Fibroblast of skin of back (primary cell): ENCODE measurements around the gene POLR3K.
"Not testable (repeated sequence)": the region's sequence is repeated elsewhere in the genome, so short reads cannot be mapped to it uniquely, and the experiment has no call there.

Experiments
- DNase-seq: peaks from one replicate; pipeline ENCODE4 v3.0.0-alpha.2; 2013

Gene POLR3K

DNA sequence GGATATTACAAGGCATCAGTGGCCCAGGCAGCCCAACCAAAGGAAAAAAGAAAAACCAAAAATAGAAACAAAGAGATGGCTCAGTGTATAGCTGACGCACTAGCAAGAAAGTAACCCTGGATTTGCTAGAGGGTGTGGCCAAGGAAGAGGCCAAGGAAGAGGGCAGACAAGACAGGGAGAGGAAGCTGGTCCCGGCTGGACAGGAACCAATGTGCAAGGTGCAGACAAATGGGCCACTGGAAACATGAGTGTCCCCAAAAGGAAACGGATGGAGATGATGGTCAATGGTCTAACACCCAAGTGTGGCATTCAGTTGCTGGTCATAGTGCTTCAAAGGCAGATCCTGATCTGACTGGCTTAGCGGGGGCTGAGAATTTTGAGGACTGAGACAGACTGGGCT, 10.7 kb downstream of the POLR3K start:
- DNase-seq: no peak

DNA sequence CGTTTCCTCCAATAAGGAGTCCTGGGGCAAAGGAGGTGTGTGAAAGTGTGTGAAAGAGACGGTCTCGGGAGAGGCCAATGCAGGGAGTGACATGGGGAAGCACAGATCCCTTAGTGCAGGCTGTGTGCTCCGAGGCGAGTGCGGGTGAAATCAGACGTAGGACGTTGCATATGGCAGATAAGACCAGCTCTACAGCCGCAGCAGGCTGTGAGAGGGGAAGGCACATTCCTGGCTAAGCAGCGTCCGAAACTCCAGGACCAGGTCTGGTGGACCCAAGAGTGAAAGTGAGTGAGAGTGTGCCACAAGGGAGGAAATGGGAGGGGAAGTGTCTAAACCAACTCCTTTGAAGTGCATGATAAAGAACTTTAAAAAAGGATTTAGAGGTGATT, 11.3 kb downstream of the POLR3K start:
- no peak for DNase-seq

- no peak for DNase-seq
Observed at GRCh38 chr16:41439-42068, 11.9 kb downstream of the POLR3K start.

GRCh38 chr16:38941-39892, 14.2 kb downstream of the POLR3K start:
- DNase-seq: no peak

GRCh38 chr16:38206-38605, 15.2 kb downstream of the POLR3K start:
- not testable (repeated sequence) for DNase-seq

DNA sequence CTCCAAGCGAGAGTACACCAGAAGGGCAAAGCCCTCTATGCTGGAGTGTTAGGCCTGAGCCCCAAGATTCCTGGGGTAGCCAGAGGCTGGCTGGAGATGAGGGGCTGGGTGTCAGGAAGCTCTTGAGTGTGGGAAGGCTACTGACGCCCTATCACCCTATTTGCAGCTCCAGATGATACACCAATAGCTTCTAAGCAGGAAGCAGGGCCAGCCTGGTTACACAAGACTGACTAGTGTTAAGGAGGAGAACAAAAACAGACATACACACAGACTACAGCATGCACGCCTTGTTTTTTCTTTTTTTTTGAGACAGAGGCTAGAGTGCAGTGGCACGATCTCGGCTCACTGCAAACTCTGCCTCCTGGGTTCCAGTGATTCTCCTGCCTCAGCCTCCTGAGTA, 15.9 kb downstream of the POLR3K start:
- no peak for DNase-seq

- DNase-seq: no peak
Observed at GRCh38 chr16:36336-36984, 16.9 kb downstream of the POLR3K start.

DNA sequence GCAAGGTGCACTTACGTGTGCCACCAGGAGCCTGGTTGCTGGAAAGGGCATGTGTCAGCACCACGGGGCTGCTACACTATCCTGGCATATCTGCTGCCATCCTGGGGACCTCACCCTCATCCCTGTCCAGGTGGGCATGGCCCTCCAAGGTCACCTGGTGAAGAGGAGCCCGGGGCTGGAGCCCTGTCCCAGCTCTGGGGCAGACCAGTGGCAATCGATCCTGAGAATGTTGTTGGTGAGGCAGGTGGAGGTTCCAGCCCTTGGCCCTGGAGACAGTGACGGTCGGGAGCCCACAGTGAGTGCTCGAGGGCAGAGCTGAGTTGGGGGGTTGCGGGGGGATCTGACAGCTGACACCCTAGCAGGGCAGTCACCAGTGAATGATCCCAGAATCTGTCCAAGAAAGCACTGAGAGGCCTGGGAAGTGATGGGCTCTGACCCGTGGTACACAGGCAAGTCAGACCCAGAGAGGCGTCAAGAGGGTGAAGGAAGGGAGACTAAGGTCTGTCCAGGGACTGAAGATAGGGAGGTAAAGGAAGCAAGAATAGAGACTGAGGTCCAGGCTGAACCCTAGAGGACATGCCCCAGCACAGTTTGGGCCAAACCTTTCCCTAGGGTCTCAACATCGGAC, 17.6 kb downstream of the POLR3K start:
- no peak for DNase-seq

DNA sequence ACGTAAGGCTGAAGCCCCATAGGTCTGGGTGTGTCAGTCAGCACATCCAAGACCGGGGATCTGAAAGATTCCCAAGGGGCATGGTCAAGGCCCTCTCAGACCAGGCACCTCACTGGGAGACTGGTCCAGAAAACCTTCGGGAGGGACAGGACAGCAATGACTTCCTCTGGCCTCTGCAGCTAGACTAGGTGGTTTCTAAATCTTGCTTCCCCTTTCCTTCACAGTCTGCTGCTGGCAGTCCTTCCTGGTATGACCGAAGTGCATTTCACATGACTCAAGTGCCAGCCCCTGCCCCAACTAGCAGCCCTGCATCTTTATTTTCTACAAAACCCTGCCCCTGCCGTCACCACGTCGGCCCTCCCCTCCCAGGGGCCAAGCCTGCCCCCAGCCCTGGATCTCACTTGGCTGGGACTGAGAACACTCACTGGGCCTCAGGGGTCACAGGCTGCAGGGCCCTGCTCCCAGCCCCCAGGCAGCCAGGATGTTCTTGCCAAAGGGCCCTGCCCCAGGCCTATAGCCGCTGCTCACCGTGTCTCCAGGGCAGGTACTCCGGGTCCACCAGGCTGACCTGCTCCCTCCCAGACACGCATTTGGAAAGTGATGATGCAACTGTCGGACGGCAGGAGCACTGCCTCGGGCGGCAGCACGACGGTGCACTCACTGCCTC, 18.3 kb downstream of the POLR3K start:
- DNase-seq: no peak

DNA sequence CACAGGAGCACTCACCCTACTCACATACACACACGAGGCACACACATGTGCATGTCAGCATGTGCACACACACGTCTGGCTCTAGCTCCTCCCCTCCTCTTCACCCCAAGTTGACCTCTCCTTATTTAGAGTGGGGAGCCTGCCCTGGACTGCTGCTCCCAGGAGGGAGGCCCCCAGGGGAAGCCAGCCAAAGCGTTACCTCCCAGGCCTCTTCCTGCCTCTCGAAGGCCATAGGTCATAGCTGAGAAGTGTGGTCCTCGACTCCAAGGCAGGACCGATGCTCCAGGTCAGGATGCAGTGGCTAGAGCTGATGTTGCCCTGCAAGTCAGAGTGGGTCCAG, 18.8 kb downstream of the POLR3K start:
- no peak for DNase-seq

DNA sequence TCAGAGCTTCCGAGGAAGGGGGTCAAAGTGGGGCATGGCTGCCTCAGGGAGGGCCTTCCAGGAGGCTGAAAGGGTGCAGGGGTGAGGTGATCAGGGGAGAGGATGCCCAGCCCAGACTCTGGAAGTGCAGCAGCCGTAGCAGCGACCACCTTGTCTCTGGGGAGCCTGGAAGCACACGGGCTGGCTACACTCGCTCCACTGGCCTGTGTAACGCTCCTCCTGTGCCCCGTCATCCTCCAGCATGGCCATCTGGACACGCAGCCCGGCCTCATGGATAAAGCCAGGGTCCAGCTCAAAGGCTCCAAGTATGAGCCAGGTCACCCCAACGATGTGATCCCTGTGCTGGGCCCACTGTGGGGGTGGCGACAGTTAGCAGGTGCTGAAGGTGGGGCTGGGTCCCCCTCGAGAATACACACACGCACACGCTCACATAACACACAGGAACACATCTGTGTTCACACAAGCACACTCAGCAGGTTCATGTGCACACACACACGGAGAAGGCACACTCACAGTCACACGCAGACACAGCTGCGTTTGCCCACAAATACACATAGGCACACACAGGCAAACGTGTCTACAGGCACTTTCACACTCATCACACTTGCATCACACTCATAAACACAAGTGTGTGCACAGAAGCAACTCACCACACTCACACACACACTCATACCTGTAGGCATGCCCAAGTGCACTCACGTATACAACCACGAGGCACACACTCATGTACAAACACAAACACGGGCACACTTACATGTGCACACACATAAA, 19.3 kb downstream of the POLR3K start:
- DNase-seq: no peak

DNA sequence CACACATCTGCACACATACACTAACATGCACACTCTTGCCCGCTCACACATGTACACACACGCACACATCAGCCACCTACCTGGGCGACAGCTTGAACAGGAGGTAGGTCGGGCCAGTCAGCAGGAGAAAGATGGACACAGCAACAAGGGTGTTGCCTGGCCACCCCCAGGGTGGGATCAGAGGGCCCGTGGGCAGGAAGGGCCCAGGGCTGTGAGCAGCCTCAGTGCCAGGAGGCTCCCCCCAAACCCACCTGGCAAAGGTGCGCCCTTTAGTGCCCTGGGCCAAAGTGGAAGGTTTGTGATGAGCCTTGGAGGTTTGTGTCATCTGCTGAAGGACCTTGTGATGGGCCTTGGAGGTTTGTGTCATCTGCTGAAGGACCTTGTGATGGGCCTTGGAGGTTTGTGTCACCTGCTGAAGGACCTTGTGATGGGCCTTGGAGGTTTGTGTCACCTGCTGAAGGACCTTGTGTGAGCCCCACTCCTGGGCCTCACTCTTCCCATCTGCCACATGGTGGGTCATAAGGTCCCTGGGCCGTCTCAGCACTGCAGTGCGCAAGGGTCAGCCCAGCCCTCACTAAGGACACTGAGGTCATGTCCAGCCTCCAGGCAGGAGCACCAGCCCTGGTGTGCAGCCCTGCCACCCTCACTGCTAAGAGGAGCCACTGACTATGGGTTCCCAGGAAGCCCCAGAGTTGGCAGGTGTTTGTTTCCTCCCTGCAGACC, 20.1 kb downstream of the POLR3K start:
- DNase-seq: not testable (repeated sequence)

DNA sequence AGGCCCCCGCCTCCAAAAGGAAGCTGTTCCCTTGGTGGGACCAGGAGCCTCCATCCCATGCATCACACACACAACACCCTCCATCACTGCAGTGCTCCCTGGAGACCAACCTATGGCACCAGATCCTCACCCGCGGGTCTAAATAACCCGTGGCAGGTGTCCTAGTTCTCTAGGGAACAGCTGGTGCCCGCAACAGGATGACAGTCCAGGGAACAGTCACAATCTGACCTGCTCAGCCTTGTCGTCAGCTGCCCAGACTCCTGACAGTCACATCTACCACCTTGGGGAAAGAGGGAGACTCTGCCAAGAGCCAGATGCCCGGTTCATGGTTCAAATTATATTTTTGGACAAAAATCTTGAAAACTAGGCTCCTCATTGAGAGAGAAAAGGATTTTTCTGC, 22.8 kb downstream of the POLR3K start:
- DNase-seq: not testable (repeated sequence)

DNA sequence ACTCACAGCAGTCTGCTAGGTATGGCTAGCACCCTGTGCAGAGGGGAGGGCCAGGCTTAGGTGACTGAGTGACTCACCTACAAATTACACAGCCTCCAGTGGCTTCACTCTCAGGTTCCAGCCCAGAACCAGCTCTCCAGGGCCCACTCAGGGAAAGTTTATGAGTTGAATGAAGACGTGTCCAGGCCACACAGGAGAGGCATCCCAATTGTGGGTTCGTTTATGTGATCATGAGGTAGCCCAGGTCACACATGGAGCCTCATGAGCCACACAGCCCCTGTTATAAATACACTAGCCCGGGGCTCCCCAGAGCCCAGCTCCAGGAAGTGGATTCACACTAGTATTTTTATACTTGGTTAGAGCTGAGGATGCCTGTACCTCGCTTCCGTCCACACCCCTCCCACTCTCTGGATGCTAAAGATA, 27.5 kb downstream of the POLR3K start:
- DNase-seq: not testable (repeated sequence)

DNA sequence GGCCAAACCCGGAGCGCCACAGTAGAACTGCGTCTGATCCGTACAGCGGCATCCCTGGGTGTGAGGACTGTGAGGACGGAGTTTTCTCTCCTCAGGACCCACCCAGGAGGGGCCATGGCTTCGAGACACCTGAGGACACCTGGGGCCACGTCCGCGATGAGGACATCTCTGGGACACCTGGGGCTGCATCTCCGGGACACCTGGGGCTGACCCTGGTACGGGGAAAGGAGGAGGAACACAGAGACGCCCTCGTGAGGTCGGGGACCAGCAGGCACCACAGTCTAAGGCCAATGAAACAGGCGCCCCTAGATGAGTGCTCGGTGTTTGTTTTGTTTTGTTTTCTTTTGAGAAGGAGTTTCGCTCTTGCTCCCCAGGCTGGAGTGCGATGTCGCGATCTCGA, 29.3 kb downstream of the POLR3K start:
- not testable (repeated sequence) for DNase-seq

DNA sequence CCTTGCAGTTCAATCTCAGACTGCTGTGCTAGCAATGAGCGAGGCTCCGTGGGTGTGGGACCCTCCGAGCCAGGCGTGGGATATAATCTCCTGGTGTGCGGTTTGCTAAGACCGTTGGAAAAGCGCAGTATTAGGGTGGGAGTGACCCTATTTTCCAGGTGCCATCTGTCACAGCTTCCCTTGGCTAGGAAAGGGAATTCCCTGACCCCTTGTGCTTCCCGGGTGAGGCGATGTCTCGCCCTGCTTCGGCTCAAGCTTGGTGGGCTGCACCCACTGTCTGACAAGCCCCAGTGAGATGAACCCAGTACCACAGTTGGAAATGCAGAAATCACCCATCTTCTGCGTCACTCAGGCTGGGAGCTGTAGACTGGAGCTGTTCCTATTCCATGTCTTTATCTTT, 32.5 kb downstream of the POLR3K start:
- DNase-seq: not testable (repeated sequence)

- DNase-seq: not testable (repeated sequence)
Observed at GRCh38 chr16:17062-17765, 36.2 kb downstream of the POLR3K start.

- DNase-seq: not testable (repeated sequence)
Observed at GRCh38 chr16:10772-11171, 42.6 kb downstream of the POLR3K start.

GRCh38 chr16:9903-10665, 43.3 kb downstream of the POLR3K start:
- DNase-seq: no peak
